ENCODE data around the gene PEA15. TPM values are rescaled to one million over a fixed set of nuclear protein-coding genes. Genes with fewer than 3 reads are reported as not detected.

Gene PEA15
- total and polyA plus RNA-seq, 4 donors, result 76.0 to 261 (median 136) TPM

DNA sequence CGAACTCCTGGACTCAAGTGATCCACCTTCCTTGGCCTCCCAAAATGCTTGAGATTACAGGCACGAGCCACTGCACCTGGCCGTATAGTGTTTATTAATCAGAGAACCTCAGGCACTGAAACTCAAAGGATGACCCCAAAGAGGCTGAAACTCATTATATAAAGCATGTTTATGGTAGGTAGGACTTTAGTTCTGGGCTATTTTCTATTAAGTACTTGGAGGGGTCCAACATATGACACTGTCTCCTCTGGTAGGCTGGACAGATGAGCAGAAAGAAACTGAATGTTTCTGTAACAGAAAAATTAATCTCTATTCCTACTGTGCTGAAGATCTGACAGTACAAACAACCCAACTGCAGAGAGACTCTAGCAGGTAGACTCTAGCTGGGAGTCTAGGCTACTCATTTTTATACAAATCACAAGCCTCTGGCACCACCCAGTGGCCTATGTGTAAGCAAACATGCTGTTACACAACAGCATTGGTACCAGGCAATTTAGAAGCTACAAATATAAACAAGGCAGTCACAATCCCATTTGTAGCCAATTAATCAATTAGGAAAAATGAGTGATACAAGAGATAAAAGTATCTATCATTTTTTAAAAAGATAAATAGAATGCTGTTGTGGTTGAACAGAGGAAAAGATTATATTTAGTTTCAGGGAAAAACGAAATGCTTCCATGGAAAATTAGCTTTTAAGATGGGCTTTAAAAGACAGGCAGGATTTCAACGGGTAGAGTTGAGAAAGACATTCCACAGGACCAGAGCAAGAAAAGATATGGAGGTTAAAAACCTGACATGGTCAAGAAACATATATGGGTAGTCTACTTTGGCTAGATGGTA lies 46.7 kb downstream of the PEA15 start:
- H3K9ac ChIP-seq (ENCODE audit: insufficient read depth in 1 of 2, low read length in 2 of 2), result peak overlapping the region in 1 of 2 donors; percentile 49

GRCh38 chr1:160255781-160256300 lies 50.7 kb downstream of the PEA15 start:
- ATAC-seq (ENCODE audit: insufficient read depth, low FRiP score), result no peak
- Histone ChIP-seq H3K4me1 (ENCODE audit: control insufficient read depth in 5 of 5, insufficient read depth in 5 of 5, low read length in 5 of 5) (peaks cover 0 to 34% (median 22%) of the 10 kb centered on the region in 5 donors), H3K27ac (ENCODE audit: low read depth in 1 of 2, low read length in 1 of 2) (no peak overlapping the region), H3K36me3 (ENCODE audit: control insufficient read depth in 4 of 4, insufficient read depth in 4 of 4, low read length in 4 of 4) (peaks cover 3 to 11% (median 6%) of the 10 kb centered on the region in 4 donors), H3K4me3 (no peak overlapping the region), H3K9ac (ENCODE audit: insufficient read depth in 1 of 2, low read length in 2 of 2) (no peak overlapping the region), H3K27me3 (ENCODE audit: control insufficient read depth in 3 of 3, insufficient read depth in 3 of 3, low read length in 2 of 3) (no peaks in the 10 kb centered on the region), H3K9me3 (ENCODE audit: control insufficient read depth in 4 of 4, insufficient read depth in 3 of 4, low read length in 3 of 4) (no peaks in the 10 kb centered on the region)
- DNase-seq, result peak; percentile 22 to 51 (median 26)
- no peak for TF ChIP-seq CTCF (IDR thresholded peaks at IDR 0.05; ENCODE audit: control extremely low read depth, extremely low read depth)
- 74 to 78% methylated on average over 4 of the region's 4 CpGs for WGBS, 2 donors

More for the DNA sequence above, 46.7 kb downstream of the PEA15 start:
- WGBS, 2 donors, result 71 to 77% methylated on average over 5 of the region's 5 CpGs
- Histone ChIP-seq H3K9me3 (ENCODE audit: control insufficient read depth in 4 of 4, insufficient read depth in 3 of 4, low read length in 3 of 4) (no peaks in the 10 kb centered on the region), H3K27ac (ENCODE audit: low read depth in 1 of 2, low read length in 1 of 2) (peak overlapping the region in 1 of 2 donors; percentile 33), H3K4me3 (no peak overlapping the region), H3K27me3 (ENCODE audit: control insufficient read depth in 3 of 3, insufficient read depth in 3 of 3, low read length in 2 of 3) (no peaks in the 10 kb centered on the region), H3K36me3 (ENCODE audit: control insufficient read depth in 4 of 4, insufficient read depth in 4 of 4, low read length in 4 of 4) (peaks cover 3 to 9% (median 4%) of the 10 kb centered on the region in 4 donors), H3K4me1 (ENCODE audit: control insufficient read depth in 5 of 5, insufficient read depth in 5 of 5, low read length in 5 of 5) (peaks cover 0 to 10% (median 5%) of the 10 kb centered on the region in 5 donors)
- peak; percentile 71 to 87 (median 86) for DNase-seq
- peak; percentile 65 for TF ChIP-seq CTCF (IDR thresholded peaks at IDR 0.05; ENCODE audit: control extremely low read depth, extremely low read depth)
- peak; percentile 88 for ATAC-seq (ENCODE audit: insufficient read depth, low FRiP score)

GRCh38 chr1:160256396-160257046 lies 51.3 kb downstream of the PEA15 start:
- Histone ChIP-seq H3K27ac (ENCODE audit: low read depth in 1 of 2, low read length in 1 of 2) (peak overlapping the region in 1 of 2 donors; percentile 21), H3K4me3 (no peak overlapping the region), H3K9ac (ENCODE audit: insufficient read depth in 1 of 2, low read length in 2 of 2) (no peak overlapping the region), H3K36me3 (ENCODE audit: control insufficient read depth in 4 of 4, insufficient read depth in 4 of 4, low read length in 4 of 4) (peaks cover 1 to 11% (median 6%) of the 10 kb centered on the region in 4 donors), H3K27me3 (ENCODE audit: control insufficient read depth in 3 of 3, insufficient read depth in 3 of 3, low read length in 2 of 3) (no peaks in the 10 kb centered on the region), H3K4me1 (ENCODE audit: control insufficient read depth in 5 of 5, insufficient read depth in 5 of 5, low read length in 5 of 5) (peaks cover 0 to 40% (median 25%) of the 10 kb centered on the region in 5 donors), H3K9me3 (ENCODE audit: control insufficient read depth in 4 of 4, insufficient read depth in 3 of 4, low read length in 3 of 4) (no peaks in the 10 kb centered on the region)
- no peak for TF ChIP-seq CTCF (IDR thresholded peaks at IDR 0.05; ENCODE audit: control extremely low read depth, extremely low read depth)
- 42 to 61% methylated on average over 3 of the region's 3 CpGs for WGBS, 2 donors
- DNase-seq (peak in 2 of 3 donors; percentile 41 to 69), ATAC-seq (ENCODE audit: insufficient read depth, low FRiP score) (no peak)

Data from lung (tissue), 12 donors.